HCT116 (cell line): Measurements from ENCODE around the gene CD247. TPM values are rescaled to one million over a fixed set of nuclear protein-coding genes. Genes with fewer than 3 reads are reported as not detected.

Experiments used
- ATAC-seq: fragments of 200-7000 bp; cut with Tn5 transposase; 2 replicates; pipeline ENCODE4 v1.9.1; 2020; ENCODE audit warnings: mild to moderate bottlenecking, moderate library complexity
- BruUV-seq: library from RNA; stranded (reverse); fragments of 400-500 nt; replicated peaks from 2 replicates; lab custom pipeline; 2021; lab: Mats Ljungman, UMichigan
- CTCF ChIA-PET: fragments of 300-600 bp; sonication (Branson Sonifier 250); formaldehyde crosslinking; loops from one replicate; lab custom pipeline; 2021; ENCODE audit warnings: antibody characterized with exemption; lab: Charles Lee
- POLR2A ChIA-PET: fragments of 300-600, 350-600 bp; sonication (Branson Sonifier 250); formaldehyde crosslinking; loops from one replicate; lab custom pipeline; 2021; ENCODE audit warnings: antibody characterized with exemption; lab: Charles Lee
- RAD21 ChIA-PET, 2 experiments: fragments of 300-600 bp; sonication (Branson Sonifier 250); formaldehyde crosslinking; loops; one replicate each; lab custom pipeline; 2023; ENCODE audit warnings: low total read pairs in 2 of 2; ENCODE audit not compliant: uncharacterized antibody in 2 of 2, unreplicated experiment in 2 of 2, low non-redundant PET in 1 of 2; lab: Charles Lee
- DNase-seq: peaks from one replicate; pipeline ENCODE4 v3.0.0-alpha.2; 2010; ENCODE audit warnings: low read depth, low spot score
- H2AFZ ChIP-seq: fragments of 200-600 bp; shearing (Covaris generic), sonication (generic); 2 replicates; pipeline ENCODE4 v1.6.1; 2017; ENCODE audit warnings: low read depth, mixed run types, mixed read lengths, antibody characterized with exemption, low read length; ENCODE audit not compliant: poor library complexity, severe bottlenecking
- H3K27ac ChIP-seq: 2 replicates; pipeline ENCODE4 v1.5.1; 2012; ENCODE audit warnings: low read depth, low read length
- H3K27me3 ChIP-seq: fragments of 200-600 bp; sonication (generic); 2 replicates; pipeline ENCODE4 v1.6.1; 2016; ENCODE audit warnings: mixed run types, low read length, mixed read lengths; ENCODE audit not compliant: insufficient read depth
- H3K36me3 ChIP-seq, 2 experiments: fragments of 200-500 bp in 1 of 2; fragments of 200-600 bp in 1 of 2; sonication (Bioruptor generic) in 1 of 2; sonication (generic) in 1 of 2; 2 replicates each; pipeline versions ENCODE4 v1.5.1 to v1.6.1; 2014 to 2016; ENCODE audit warnings: low read length in 2 of 2, inconsistent platforms in 1 of 2, mixed read lengths in 1 of 2, mixed run types in 1 of 2; ENCODE audit not compliant: insufficient read depth in 2 of 2, control insufficient read depth in 1 of 2
- H3K4me1 ChIP-seq, 2 experiments: fragments of 200-600 bp in 1 of 2; sonication (generic) in 1 of 2; 2 replicates each; pipeline versions ENCODE4 v1.5.1 to v1.6.1; 2012 to 2017; ENCODE audit warnings: low read length in 2 of 2, inconsistent platforms in 1 of 2, mild to moderate bottlenecking in 1 of 2, mixed read lengths in 1 of 2, mixed run types in 1 of 2, moderate library complexity in 1 of 2; ENCODE audit not compliant: insufficient read depth in 2 of 2, control insufficient read depth in 1 of 2
- H3K4me2 ChIP-seq: fragments of 200-600 bp; sonication (generic); 2 replicates; pipeline ENCODE4 v1.6.1; 2017; ENCODE audit warnings: mixed run types, low read length, mixed read lengths
- H3K4me3 ChIP-seq, 2 experiments: fragments of 200-600 bp in 1 of 2; sonication (generic) in 1 of 2; replicated peaks in 1 of 2; 2 replicates each; pipeline ENCODE4 v1.5.1; 2011 to 2016; ENCODE audit warnings: low read length in 2 of 2, control low read depth in 1 of 2, low read depth in 1 of 2, mild to moderate bottlenecking in 1 of 2, mixed read lengths in 1 of 2, mixed run types in 1 of 2
- H3K79me2 ChIP-seq: fragments of 200-600 bp; sonication (generic); 2 replicates; pipeline ENCODE4 v1.6.1; 2017; ENCODE audit warnings: mild to moderate bottlenecking, mixed run types, low read length, moderate library complexity, mixed read lengths; ENCODE audit not compliant: insufficient read depth
- H3K9ac ChIP-seq: fragments of 200-600 bp; sonication (generic); 2 replicates; pipeline ENCODE4 v1.6.1; 2016; ENCODE audit warnings: low read length, mixed read lengths
- H3K9me2 ChIP-seq: fragments of 200-600 bp; sonication (generic), shearing (Covaris generic); 2 replicates; pipeline ENCODE4 v1.6.1; 2017; ENCODE audit warnings: mixed run types, mild to moderate bottlenecking, moderate library complexity; ENCODE audit not compliant: insufficient read depth
- H3K9me3 ChIP-seq, 2 experiments: fragments of 200-500 bp in 1 of 2; fragments of 200-600 bp in 1 of 2; sonication (Bioruptor generic) in 1 of 2; sonication (generic) in 1 of 2; 2 replicates each; pipeline ENCODE4 v1.6.1; 2014 to 2017; ENCODE audit warnings: low read length in 2 of 2, mixed read lengths in 2 of 2, inconsistent platforms in 1 of 2, low read depth in 1 of 2, mild to moderate bottlenecking in 1 of 2, mixed run types in 1 of 2, moderate library complexity in 1 of 2; ENCODE audit not compliant: control insufficient read depth in 1 of 2, insufficient read depth in 1 of 2
- H4K20me1 ChIP-seq: fragments of 200-600 bp; sonication (generic), shearing (Covaris generic); 2 replicates; pipeline ENCODE4 v1.6.1; 2017; ENCODE audit warnings: mixed run types, mild to moderate bottlenecking, moderate library complexity; ENCODE audit not compliant: insufficient read depth
- EGR1 ChIP-seq: IDR thresholded peaks from 2 replicates; pipeline ENCODE4 v1.6.1; 2012; ENCODE audit warnings: low read depth
- ELF1 ChIP-seq: IDR thresholded peaks from 2 replicates; pipeline ENCODE4 v1.6.1; 2012; ENCODE audit warnings: low read depth, borderline replicate concordance
- EZH2 ChIP-seq: fragments of 200-600 bp; sonication (generic); IDR thresholded peaks from 2 replicates; pipeline ENCODE4 v1.6.1; 2017; ENCODE audit warnings: antibody characterized with exemption, mixed run types
- EZH2phosphoT487 ChIP-seq: fragments of 200-600 bp; IDR thresholded peaks from 2 replicates; pipeline ENCODE4 v1.6.1; 2018; ENCODE audit warnings: antibody characterized with exemption, borderline replicate concordance
- FOSL1 ChIP-seq: IDR thresholded peaks from 2 replicates; pipeline ENCODE4 v1.6.1; 2012; ENCODE audit warnings: low read depth
- JUND ChIP-seq: IDR thresholded peaks from 2 replicates; pipeline ENCODE4 v1.6.1; 2012
- POLR2A ChIP-seq: IDR thresholded peaks from 2 replicates; pipeline ENCODE4 v1.7.0; 2011; ENCODE audit warnings: borderline replicate concordance; ENCODE audit not compliant: insufficient read depth, insufficient read length; ENCODE audit errors: extremely low read depth
- RAD21 ChIP-seq: IDR thresholded peaks from 2 replicates; pipeline ENCODE4 v1.6.1; 2012; ENCODE audit warnings: low read depth, mild to moderate bottlenecking
- REST ChIP-seq: IDR thresholded peaks from 2 replicates; pipeline ENCODE4 v1.6.1; 2012; ENCODE audit warnings: low read depth
- SIN3A ChIP-seq: IDR thresholded peaks from 2 replicates; pipeline ENCODE4 v1.6.1; 2012; ENCODE audit warnings: low read depth
- SRF ChIP-seq: IDR thresholded peaks from 2 replicates; pipeline ENCODE4 v1.6.1; 2012; ENCODE audit warnings: low read depth
- TCF7L2 ChIP-seq: IDR thresholded peaks from 2 replicates; pipeline ENCODE4 v1.7.0; 2011; ENCODE audit warnings: borderline replicate concordance, inconsistent platforms; ENCODE audit not compliant: insufficient read depth, insufficient read length; ENCODE audit errors: extremely low read depth
- YY1 ChIP-seq: IDR thresholded peaks from 2 replicates; pipeline ENCODE4 v1.6.1; 2011; ENCODE audit warnings: low read length, low read depth, moderate library complexity, mild to moderate bottlenecking; ENCODE audit not compliant: insufficient replicate concordance; ENCODE audit errors: extremely low read depth
- ZFX ChIP-seq: fragments of 450-650 bp; IDR thresholded peaks from 2 replicates; pipeline ENCODE4 v1.6.1; 2017
- ZNF274 ChIP-seq: fragments of 200-500 bp; sonication (Bioruptor generic); IDR thresholded peaks from 2 replicates; pipeline ENCODE4 v1.6.1; 2014; ENCODE audit warnings: mild to moderate bottlenecking, low read depth, low read length, inconsistent platforms
- intact Hi-C: fragments of 100-400 bp; cut with micrococcal nuclease; formaldehyde crosslinking; loops from 2 replicates; pipeline ENCODE4 v1.10.0; 2022
- total RNA-seq: library from RNA; stranded (reverse); gene quantifications from one replicate; pipeline ENCODE4 v1.2.1, GENCODE V29; 2021; ENCODE audit not compliant: unreplicated experiment
- TF ChIP-seq, protein P1 (sequence below): IDR thresholded peaks from 2 replicates; pipeline ENCODE4 v1.6.1; 2011; ENCODE audit warnings: mild to moderate bottlenecking, low read length, moderate library complexity; ENCODE audit not compliant: insufficient replicate concordance; ENCODE audit errors: extremely low read depth
- TF ChIP-seq, protein P2 (sequence below), 3 experiments: fragments of 200-600 bp in 1 of 3; sonication (generic) in 1 of 3; IDR thresholded peaks in 2 of 3; conservative IDR thresholded peaks in 1 of 3; 2 replicates each; pipeline ENCODE4 v1.5.1; 2012 to 2017; ENCODE audit warnings: low read depth in 2 of 3, low read length in 2 of 3, antibody characterized with exemption in 1 of 3, borderline replicate concordance in 1 of 3, control low read depth in 1 of 3, mild to moderate bottlenecking in 1 of 3, mixed read lengths in 1 of 3, mixed run types in 1 of 3, moderate library complexity in 1 of 3; ENCODE audit not compliant: insufficient read depth in 1 of 3
- TF ChIP-seq, protein P3 (sequence below): IDR thresholded peaks from 2 replicates; pipeline ENCODE4 v1.6.1; 2012

CD247 gene
- total RNA-seq, 1 experiment from 2014 or later = 0.57 TPM

DNA sequence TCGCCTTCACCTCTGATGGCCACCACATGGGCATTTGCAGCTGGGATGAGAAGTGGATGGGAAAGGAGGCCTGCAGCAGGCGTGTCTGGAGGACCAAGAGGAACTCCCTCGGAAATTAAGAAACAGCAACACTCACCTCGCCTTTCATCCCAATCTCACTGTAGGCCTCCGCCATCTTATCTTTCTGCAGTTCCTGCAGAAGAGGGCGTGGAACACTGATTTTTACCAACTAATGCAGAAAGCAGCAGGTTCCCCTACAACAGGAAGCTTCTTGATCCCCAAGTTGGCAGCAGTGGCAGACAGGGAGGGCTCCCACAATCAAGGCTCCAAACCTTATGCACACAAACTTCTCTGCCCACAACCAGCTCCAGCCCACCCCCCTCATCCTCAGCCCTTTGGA is 84.4 kb downstream of the CD247 start:
- no peak for TF ChIP-seq EGR1
- TF ChIP-seq FOSL1 = no peak
- no peak for TF ChIP-seq JUND
- TF ChIP-seq SRF = no peak
- TF ChIP-seq, protein P1, sequence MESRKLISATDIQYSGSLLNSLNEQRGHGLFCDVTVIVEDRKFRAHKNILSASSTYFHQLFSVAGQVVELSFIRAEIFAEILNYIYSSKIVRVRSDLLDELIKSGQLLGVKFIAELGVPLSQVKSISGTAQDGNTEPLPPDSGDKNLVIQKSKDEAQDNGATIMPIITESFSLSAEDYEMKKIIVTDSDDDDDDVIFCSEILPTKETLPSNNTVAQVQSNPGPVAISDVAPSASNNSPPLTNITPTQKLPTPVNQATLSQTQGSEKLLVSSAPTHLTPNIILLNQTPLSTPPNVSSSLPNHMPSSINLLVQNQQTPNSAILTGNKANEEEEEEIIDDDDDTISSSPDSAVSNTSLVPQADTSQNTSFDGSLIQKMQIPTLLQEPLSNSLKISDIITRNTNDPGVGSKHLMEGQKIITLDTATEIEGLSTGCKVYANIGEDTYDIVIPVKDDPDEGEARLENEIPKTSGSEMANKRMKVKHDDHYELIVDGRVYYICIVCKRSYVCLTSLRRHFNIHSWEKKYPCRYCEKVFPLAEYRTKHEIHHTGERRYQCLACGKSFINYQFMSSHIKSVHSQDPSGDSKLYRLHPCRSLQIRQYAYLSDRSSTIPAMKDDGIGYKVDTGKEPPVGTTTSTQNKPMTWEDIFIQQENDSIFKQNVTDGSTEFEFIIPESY = no peak
- no peak for TF ChIP-seq ELF1
- TF ChIP-seq ZNF274 = no peak
- TF ChIP-seq TCF7L2 = no peak
- TF ChIP-seq POLR2A = no peak
- TF ChIP-seq REST = no peak
- TF ChIP-seq, protein P2, sequence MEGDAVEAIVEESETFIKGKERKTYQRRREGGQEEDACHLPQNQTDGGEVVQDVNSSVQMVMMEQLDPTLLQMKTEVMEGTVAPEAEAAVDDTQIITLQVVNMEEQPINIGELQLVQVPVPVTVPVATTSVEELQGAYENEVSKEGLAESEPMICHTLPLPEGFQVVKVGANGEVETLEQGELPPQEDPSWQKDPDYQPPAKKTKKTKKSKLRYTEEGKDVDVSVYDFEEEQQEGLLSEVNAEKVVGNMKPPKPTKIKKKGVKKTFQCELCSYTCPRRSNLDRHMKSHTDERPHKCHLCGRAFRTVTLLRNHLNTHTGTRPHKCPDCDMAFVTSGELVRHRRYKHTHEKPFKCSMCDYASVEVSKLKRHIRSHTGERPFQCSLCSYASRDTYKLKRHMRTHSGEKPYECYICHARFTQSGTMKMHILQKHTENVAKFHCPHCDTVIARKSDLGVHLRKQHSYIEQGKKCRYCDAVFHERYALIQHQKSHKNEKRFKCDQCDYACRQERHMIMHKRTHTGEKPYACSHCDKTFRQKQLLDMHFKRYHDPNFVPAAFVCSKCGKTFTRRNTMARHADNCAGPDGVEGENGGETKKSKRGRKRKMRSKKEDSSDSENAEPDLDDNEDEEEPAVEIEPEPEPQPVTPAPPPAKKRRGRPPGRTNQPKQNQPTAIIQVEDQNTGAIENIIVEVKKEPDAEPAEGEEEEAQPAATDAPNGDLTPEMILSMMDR (IDR thresholded peaks at IDR 0.05 in 2 of 3, conservative IDR thresholded peaks at IDR 0.05 in 1 of 3; ENCODE audit: borderline replicate concordance in 1 of 3, insufficient read depth in 1 of 3, low read depth in 2 of 3, low read length in 2 of 3) = no peak
- TF ChIP-seq SIN3A = no peak
- no peak for TF ChIP-seq EZH2phosphoT487
- TF ChIP-seq RAD21 = no peak
- TF ChIP-seq YY1 = no peak
- TF ChIP-seq ZFX = no peak
- TF ChIP-seq, protein P3, sequence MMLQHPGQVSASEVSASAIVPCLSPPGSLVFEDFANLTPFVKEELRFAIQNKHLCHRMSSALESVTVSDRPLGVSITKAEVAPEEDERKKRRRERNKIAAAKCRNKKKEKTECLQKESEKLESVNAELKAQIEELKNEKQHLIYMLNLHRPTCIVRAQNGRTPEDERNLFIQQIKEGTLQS = no peak
- TF ChIP-seq EZH2 = no peak
- Histone ChIP-seq H3K4me2 (no peak overlapping the region), H3K4me3 (no peak overlapping the region), H3K27me3 (no peaks in the 10 kb centered on the region), H3K79me2 (no peaks in the 10 kb centered on the region), H3K9me3 (no peaks in the 10 kb centered on the region), H4K20me1 (no peaks in the 10 kb centered on the region), H2AFZ (no peak overlapping the region), H3K36me3 (no peaks in the 10 kb centered on the region), H3K27ac (no peak overlapping the region), H3K4me1 (no peaks in the 10 kb centered on the region), H3K9me2 (no peaks in the 10 kb centered on the region), H3K9ac (no peak overlapping the region)
- intact Hi-C loops = no loop called here
- RAD21 ChIA-PET = no interaction called here
- DNase-seq (no peak), ATAC-seq (no peak)
- CTCF ChIA-PET = no interaction called here
- POLR2A ChIA-PET = no interaction called here
- no TSS peak for BruUV-seq
